Measurements from ENCODE around the gene HSD3B2.

HSD3B2 gene

DNA sequence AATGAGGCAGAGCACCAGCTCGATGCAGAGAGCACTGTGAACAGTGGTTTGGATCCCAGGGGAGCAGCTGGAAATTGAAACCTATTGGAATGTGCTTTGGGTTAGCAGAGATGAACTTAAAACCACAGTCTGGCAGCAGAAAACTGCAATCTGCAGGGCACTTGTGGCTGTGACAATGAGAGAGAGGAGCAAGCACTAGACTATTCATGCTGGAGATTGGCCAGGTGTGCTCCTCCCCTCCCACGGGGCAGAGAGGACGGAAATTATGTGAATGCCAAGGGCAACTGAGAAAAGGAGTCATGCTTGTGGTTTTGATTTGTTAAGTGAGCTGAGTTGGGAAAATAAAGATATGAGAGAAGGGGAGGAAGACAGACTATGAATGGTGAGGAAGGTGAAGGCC lies 38.1 kb downstream of the HSD3B2 start:
- DNase-seq, result no peak

- DNase-seq, result no peak
Measured at GRCh38 chr1:119462964-119463363, 48.0 kb downstream of the HSD3B2 start.

DNA sequence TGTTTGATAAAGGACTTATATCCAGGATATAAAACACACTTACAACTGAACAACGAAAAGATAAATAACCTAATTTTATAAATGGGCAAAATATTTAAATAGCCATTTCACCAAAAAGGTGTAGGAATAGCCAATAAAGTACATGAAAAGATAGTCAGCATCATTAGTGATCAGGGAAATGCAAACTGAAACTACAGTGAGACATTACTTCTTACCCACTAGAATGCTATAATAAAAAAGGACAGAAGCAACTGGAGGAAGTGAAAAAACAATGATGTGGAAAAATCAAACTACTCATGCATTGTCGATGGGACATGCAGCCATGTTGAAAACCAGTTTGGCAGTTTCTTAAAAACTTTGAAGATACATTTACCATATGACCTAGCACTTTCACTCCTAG lies 48.6 kb downstream of the HSD3B2 start:
- DNase-seq, result no peak

DNA sequence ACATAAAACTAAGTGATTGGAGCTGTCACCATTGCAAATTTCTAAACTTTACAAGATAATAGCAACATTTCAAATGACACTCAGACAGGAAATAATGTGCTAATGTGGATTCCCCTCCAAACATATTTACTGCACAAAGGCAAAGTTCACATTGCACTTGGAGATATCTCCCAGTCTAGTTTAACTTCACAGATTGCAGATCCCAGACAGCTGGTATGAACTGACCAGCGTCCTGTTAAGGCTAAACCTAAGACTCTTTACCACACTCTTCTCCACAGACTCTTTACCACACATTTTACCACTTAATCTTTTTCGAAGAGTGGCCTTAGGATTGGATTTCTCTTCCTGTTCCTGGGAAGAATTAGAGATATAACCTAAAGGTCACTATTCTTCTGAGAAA lies 51.5 kb downstream of the HSD3B2 start:
- no peak for DNase-seq

- DNase-seq, result no peak
Measured at GRCh38 chr1:119467219-119467618, 52.3 kb downstream of the HSD3B2 start.

GRCh38 chr1:119467857-119468668 lies 53.1 kb downstream of the HSD3B2 start:
- DNase-seq, result no peak

DNA sequence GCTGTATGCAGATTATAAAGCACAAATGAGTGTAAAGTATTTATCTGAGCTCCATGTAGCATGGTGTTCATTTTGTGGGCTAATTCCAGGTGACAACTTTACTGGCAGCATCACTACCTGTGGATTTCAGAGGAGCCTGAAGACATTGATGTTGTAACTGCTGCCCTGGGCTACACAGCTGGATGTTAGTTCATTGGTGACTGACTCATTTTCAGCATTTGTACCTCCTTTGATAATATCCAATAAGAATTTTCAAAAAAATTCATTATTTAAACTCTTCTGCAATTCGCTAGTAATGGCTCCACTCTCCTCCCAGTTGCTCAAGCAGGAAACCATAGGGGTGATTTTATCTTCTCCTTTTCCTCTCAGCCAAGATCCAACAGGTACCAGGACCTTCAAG lies 54.8 kb downstream of the HSD3B2 start:
- DNase-seq, result no peak

DNA sequence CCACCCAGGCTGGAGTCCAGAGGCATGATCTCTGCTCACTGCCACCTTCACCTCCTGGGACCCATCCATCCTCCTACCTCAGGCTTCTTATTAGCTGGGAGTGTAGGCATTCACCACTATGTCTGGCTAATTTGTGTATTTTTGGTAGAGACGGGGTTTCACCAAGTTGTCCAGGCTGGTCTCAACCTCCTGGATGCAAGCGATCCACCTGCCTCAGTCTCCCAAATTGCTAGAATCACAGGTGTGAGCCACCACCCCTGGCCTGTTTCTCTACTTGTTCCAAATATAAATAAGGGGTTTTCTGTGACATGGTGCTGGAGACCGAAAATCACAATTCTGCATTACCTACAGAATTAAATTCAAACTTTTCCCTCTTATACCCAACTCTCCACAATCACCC lies 55.4 kb downstream of the HSD3B2 start:
- DNase-seq, result no peak

- DNase-seq, result no peak
Measured at GRCh38 chr1:119470958-119471357, 56.0 kb downstream of the HSD3B2 start.

GRCh38 chr1:119471566-119471965 lies 56.6 kb downstream of the HSD3B2 start:
- no peak for DNase-seq

DNA sequence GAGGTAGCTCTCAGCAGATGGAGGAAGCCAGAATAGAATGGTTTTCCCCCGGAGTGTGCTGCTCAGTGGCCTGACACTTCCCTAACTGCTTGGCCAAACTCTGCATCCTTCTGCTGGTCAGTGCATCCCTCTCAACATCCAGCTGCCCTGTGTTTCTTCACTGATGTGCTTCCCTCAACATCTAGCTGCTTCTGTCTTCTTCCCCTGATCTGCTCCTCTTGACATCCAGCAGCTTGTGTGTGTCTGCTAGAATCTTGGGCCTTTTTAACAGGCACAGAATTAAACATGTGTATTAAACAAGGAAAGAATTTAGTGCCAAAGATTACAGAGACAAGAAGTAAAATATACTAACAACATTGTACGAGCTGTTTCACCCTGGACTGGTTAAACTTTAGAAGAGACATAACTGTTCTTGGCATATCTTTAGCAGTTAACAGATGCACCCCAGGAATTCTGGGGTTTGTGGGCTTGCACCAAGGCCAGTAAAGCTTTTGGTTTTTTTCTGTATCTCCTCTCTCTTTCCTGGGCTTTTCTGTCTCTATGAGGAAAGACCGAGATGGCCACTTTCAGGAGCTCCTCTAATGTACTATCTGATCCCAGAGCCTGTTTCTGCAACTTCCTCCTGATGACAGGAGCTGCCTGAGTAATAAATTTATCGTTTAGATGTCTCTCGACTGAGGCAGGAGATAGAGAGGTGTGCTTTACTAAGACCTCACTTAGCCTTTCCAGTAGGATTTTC lies 57.3 kb downstream of the HSD3B2 start:
- DNase-seq, result no peak
